HG03175 (cell line): ENCODE data around the gene SCGB1C2.
"Not testable (repeated sequence)": the region's sequence is repeated elsewhere in the genome, so short reads cannot be mapped to it uniquely, and the experiment has no call there.

Experiments used
- ATAC-seq: cut with Tn5 transposase; IDR thresholded peaks from one replicate; pipeline ENCODE4 v1.9.1; 2021; ENCODE audit warnings: mild to moderate bottlenecking, moderate library complexity; ENCODE audit not compliant: unreplicated experiment

Gene SCGB1C2

GRCh38 chr17:137166-137807 lies at the start of gene SCGB1C2:
Gene SCGB1C2, plus strand, starts transcription at chr17:137569. Its CDS starts 22 bp downstream, at chr17:137591.
- not testable (repeated sequence) for ATAC-seq

GRCh38 chr17:113111-113510 lies 24.3 kb upstream of the SCGB1C2 start:
- ATAC-seq: not testable (repeated sequence)

- ATAC-seq: not testable (repeated sequence)
Measured at GRCh38 chr17:118339-118917, 18.9 kb upstream of the SCGB1C2 start.

DNA sequence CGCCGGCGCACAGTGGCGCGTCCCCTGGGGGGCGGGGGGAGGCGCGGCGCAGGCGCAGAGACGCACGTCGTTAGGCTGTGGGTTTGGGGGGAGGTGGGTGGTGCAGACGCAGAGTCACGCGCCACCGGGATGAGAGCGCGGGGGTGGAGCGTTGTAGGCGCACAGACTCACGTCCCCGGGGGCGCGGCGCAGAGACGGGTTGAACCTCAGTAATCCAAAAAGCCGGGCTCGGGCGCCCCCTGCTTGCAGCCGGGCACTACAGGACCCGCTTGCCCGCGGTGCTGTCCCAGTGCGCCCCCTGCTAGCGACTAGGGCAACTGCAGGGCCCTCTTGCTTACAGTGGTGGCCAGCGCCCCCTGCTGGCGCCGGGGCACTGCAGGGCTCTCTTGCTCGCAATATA lies 3.4 kb upstream of the SCGB1C2 start:
- not testable (repeated sequence) for ATAC-seq

GRCh38 chr17:134332-134785 lies 3.0 kb upstream of the SCGB1C2 start:
- ATAC-seq: peak; percentile 90

- not testable (repeated sequence) for ATAC-seq
Measured at GRCh38 chr17:135022-135421, 2.3 kb upstream of the SCGB1C2 start.

- ATAC-seq: not testable (repeated sequence)
Measured at GRCh38 chr17:135895-136294, 1.5 kb upstream of the SCGB1C2 start.

GRCh38 chr17:136531-136930 lies 838 bp upstream of the SCGB1C2 start:
- peak; percentile 59 for ATAC-seq

DNA sequence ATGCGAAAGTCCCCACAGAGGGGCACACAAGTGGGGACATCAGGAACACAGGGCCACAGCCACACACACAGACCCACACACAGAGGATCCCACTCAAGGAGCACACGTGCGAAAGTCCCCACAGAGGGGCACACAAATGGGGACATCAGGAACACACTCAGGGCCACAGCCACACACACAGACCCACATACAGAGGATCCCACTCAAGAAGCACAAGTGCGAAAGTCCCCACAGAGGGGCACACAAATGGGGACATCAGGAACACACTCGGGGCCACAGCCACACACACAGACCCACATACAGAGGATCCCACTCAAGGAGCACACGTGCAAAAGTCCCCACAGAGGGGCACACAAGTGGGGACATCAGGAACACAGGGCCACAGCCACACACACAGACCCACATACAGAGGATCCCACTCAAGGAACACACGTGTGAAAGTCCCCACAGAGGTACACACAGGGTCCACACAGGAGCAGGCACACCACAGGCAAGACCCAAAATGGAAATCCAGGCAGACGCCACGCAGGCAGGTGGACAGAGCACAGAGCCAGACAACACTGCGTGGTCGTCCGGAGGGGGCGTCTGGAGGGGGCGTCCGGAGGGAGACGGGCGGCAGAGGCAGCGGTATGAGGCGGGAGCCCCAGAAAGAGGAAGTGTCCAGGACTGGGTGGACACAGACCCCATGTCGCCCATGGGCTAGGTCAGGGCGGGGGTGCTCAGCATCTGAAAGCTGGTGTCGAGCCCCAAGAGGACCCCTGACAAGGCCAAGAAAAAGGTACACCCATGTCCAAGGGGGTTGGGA lies 2.2 kb downstream of the SCGB1C2 start:
- ATAC-seq: not testable (repeated sequence)

- no peak for ATAC-seq
Measured at GRCh38 chr17:142102-142661, 4.8 kb downstream of the SCGB1C2 start.

- no peak for ATAC-seq
Measured at GRCh38 chr17:142876-143784, 5.8 kb downstream of the SCGB1C2 start.

GRCh38 chr17:143785-144281 lies 6.5 kb downstream of the SCGB1C2 start:
- ATAC-seq: peak; percentile 63

DNA sequence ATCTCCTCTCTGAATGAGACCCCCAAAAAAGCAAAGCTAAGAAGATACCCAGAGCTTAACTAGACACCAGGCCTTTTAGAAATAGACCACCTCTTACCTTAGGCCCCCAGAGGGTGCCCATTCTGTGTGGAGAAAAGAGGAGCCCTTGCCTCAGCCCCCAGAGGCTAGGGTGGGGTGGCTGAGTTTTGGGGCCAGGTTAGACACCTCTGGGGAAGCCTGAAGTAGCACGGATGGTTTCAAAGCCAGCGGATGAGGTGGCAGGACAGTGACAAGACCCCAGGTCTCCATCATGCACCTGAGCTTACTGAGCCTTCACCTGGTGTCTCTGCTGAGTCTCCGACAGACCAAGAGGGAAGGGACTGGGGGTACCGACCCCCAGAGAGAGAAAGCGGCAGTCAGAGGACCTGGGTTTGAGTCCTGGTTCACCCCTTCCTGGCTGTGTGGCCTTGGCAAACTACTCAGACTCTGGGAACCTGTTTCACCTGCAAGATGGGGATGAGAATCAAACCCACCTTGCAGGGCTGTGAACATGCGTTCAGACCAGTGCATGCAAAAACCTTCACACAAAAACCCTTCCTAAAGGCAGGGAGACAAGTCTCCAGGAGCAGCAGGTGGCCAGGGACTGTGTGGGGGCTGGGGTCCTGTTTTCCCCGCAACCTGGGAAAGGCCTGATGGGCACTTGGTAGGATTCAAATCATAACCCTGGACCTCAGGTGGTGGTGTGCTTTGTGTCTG lies 7.7 kb downstream of the SCGB1C2 start:
- ATAC-seq: no peak

DNA sequence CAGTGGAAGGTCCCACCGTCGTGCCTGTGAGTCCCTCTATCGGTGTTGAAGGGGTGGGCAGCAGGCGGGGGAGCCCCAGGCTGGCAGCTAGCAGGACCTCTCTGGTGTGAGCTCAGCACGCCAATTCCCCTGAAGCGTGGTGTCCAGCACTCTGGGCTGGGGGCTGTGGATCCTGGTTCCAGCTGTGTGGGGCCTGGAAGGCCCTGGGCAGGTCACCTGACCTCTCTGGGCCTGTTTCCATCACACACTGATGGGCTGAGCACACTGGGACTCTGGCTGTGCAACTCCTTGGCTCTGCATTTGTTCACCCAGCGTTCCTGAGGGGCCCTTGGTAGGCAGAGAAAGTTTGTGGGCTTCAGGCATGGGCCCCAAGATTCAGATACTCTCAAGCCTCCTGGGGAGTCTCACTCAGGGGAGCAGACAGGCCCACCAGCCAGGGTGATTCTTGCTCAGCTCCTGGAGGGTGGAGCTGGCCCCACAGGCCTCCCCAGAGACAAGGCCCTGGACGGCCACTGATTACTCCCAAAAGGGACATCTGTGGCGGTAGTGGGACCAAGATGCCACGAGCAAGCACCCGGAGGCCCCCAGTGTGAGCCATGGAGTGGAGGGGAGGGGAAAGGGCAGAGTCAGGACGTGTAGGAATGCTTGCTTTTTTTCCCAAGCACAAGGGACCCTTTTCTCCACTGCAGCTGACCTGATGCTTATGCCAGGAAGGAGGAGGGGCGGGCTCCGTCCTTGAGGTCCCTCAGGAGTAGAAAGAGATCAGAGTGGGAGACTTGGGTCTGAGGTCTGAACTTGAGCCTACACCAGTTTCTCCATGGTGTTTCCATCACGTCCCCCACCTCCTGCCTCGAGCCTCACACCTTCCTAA lies 8.5 kb downstream of the SCGB1C2 start:
- ATAC-seq: no peak

GRCh38 chr17:146546-146945 lies 9.2 kb downstream of the SCGB1C2 start:
- no peak for ATAC-seq

- no peak for ATAC-seq
Measured at GRCh38 chr17:146983-147761, 9.8 kb downstream of the SCGB1C2 start.

DNA sequence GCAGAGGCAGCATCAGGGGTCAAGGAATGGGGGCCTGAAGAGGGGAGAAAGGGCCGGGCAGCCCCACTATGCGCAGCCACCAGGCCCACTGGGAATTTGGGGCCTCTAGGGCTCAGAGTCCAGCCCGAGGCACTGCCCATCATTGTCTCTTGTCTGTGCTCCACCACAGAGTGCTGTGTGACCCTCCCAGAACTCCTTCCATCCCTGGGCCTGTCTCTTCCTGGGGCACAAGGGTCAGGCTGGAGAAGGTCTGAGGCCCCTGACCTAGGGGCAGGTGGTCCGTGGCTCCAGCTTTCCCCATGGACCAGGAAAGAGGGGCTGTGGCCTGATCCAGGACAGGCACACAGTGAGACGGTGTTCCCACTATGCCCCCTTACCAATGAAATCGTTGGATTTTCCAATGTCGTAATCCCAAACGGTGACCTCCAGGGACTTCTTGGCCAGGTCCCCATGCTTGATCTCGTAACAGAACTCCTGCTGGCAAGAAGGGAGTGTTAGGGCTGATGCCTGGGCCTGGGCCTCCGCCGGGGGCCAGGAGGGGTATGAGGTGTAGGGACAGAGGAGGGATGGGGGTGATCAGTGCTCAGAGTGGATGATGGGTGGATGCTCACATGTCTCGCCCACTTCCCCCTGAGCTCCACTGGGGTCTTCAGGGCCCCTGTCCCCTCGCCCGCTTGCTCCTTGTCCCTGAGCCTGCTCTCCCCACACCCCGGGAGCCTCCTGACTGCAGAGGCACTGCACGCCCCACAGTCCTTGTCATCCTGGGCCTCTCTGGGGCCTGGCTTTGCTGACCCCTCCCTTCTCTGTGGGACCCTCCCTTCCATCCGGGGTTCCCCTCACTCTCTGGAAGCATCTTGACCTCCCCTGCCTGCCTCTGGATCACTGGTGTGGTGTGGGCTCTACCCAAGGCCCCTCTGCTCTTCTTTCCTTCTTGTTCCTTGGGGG lies 10.7 kb downstream of the SCGB1C2 start:
- ATAC-seq: no peak
